Measurements from ENCODE around the gene ITFG1.
"Not testable (repeated sequence)": the region's sequence is repeated elsewhere in the genome, so short reads cannot be mapped to it uniquely, and the experiment has no call there.

The ITFG1 gene

DNA sequence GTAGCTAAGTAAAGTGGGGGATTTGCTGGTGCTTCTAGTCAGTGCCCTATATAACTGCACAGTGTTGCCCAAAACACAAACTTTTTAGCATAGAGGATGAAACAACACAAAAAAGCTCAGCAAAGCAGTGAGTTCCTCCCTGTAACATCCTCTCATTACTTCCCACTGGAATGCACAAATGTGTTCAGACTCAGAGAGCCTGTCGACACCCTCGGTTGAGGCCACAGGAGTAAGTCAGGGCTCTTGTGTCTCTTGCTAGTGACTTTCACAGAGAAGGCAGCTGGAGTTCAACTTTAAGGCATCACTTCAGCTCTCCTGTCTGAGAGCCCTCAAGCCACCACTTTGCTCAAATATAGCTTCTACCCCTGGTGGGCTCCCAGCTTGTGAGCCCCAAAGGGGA is 209.9 kb downstream of the ITFG1 start:
- in situ Hi-C loops (cut with HindIII; ENCODE audit: low sequenced_read_pairs), result no loop called here

DNA sequence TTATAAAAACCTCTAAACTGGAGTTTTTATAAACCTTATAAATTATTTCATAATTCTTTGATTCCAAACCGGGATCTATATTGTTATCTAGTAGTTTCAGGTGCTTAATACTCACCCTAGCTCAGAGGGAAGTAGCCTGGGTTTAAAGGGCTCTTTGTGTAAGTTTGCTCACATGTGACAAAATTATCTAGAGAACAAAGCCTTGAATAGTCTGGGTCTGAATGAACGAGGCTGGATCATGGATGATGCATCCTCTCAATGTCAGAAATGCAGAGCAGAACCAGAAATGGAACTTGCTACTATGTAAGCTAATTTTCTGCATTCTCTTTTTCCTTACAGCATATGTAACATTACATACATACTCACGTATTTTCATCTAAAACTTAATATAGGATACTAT is 213.2 kb downstream of the ITFG1 start:
- in situ Hi-C loops (cut with HindIII; ENCODE audit: low sequenced_read_pairs), result no loop called here

DNA sequence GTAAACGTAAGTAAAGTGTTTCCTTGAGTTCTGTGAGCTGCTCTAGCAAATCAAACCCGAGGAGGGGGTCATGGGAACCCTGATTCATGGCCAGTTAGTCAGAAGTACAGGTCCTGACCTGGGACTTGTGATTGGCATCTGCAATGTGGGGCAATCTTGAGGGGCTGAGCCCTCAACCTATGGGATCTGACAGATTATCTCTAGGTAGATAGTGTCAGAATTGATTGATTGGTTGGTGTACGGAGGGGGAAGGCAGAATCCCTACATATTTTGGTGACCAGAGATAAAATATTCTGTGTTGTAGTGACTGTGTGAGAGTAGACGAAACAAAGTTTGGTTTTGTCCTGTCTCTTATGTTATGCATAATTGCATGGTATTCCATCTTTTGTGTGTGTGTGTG is 216.7 kb downstream of the ITFG1 start:
- in situ Hi-C loops (cut with HindIII; ENCODE audit: low sequenced_read_pairs), result no loop called here

DNA sequence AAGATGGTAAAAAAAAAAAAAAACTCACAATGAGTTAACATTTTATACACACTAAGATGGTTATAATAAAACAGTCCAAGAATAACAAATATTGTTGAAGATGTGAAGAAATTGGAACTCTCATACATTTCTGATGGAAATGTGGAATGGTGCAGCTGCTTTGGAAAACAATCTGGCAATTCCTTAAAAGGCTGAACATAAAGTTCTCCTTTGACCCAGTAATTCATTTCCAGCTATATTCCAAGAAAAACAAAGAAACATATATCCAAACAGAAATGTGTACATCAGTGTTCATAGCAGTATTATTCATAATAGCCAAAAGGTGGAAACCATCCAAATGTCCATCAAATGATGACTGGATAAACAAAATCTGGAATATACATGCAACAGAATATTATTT is 219.8 kb downstream of the ITFG1 start:
- in situ Hi-C loops (cut with HindIII; ENCODE audit: low sequenced_read_pairs), result no loop called here

DNA sequence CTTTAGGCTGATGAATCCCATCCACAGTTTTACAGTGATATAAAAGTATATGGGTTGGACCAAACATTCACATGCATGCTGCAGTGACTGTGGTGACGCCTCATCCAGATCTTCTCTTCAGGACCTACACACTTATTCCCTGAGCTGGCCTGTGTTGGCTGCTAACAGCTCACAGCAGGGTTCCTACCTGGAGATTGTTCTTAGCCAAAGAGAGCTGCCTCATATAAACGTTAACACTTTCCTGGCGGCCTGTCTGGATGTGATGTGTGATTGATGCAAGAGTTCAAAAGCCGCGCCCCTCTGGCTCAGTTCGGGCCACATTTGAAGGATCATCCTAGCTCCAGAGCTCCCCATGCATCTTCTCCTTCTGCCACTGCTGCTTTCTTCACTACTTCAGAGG is 224.1 kb downstream of the ITFG1 start:
- in situ Hi-C loops (cut with HindIII; ENCODE audit: low sequenced_read_pairs), result no loop called here

GRCh38 chr16:47230296-47230695 is 230.6 kb downstream of the ITFG1 start:
- in situ Hi-C loops (cut with HindIII; ENCODE audit: low sequenced_read_pairs), result no loop called here

DNA sequence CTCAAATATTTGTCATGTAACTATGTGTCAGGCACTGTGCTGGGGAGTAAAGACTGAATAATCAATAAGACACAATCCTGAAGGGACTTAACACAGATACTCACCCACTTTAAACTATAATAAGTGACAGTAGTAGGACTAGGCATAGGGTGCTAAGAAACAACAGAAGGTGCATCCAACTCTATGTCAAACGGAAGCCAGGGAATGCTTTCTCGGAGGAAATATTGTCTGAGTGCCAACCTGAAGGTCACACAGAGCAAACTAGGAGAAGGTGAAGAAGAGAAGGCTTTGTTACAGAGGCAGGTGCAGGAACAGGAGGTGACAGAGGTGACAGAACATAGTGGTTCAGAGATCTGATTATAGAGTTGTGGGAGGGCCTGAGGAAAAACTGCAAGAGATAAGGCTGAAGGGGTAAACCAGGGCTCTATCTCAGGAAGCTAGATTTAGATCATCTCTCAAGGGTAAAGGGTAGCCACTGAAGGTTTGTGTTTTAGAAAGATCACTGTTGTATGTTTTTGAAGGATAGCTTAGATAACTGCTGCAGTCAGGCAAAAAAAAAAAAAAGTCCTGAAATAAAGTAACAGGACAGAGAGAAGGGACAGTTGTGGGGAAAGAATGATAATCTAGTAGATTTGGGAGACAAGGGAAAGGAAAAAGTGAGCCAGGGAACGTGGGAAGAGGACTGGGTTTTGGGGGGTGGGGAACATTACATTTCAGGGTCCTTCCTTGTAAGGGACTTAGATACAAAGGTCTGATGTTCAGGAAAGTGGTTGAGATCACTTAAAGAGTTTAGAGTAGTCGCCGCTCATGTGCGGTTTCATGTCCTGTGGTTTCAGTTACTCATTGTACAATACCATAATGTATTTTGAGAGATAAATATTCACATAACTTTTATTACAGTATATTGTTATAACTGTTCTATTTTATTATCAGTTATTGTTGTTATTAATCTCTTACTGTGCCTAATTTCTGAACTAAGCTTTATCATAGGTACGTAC is 231.5 kb downstream of the ITFG1 start:
- in situ Hi-C loops (cut with HindIII; ENCODE audit: low sequenced_read_pairs), result no loop called here

DNA sequence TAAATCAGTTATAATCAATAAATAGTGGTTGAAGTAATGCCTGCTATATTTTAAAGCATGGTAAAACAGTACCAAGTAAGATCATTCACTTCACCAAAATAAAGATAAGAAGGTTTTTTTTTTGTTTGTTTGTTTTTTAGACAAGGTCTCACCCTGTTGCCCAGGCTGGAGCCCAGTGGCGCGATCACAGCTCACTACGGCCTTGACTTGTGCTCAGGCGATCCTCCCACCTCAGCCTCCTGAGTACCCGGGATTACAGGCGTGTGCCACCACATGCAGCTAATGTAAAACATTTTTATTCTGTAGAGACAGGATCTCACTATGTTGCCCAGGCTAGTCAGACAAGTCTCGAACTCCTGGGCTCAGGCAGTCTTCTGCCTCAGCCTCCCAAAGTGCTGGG is 232.6 kb downstream of the ITFG1 start:
- in situ Hi-C loops (cut with HindIII; ENCODE audit: low sequenced_read_pairs), result no loop called here

DNA sequence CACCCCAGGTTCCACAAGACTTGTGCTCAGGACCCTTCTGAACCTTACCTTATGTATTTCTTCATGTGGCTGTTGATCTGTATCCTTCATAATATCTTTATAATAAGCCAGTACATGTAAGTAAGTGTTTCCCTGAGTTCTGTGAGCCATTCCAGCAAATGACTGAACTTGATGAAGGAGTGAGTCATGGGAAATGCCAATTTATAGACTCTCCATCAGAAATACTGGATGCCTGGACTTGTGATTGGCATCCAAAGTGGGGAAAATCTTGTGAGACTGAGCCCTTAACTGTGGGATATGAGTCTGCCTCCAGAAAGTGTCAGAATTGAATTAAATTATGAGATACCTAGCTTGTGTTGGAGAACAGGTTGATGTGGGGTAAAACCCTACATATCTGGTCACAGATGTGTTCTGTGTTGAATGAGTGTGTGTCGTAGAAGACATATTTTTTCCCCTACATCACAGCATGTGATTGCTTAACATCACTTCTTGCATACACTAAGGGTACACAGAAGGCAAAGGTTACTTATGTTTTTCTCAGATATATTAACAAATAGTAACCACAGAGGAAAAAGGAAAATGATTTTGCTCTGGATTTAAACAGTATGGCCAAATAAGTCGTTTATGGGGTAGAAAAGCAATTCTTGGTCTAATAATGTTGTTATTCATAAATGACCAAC is 247.0 kb downstream of the ITFG1 start:
- in situ Hi-C loops (cut with HindIII; ENCODE audit: low sequenced_read_pairs), result no loop called here

DNA sequence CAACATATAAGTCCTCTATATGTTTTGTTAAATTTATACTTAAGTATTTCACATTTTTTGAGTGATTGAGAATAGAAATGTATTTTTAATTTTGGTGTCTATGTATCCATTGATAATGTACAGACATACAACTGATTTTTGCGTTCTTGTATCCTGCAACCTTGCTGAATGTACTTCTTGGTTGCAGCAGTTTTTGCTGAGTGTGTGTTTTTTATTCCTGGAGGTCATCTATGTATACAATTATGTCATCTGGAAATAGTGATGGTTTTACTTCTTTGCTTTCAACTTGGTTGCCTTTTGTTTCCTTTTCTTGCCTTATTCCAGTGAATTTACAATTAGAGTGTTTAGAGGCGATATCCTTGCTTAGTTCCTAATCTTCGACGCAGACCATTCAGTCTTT is 249.6 kb downstream of the ITFG1 start:
- in situ Hi-C loops (cut with HindIII; ENCODE audit: low sequenced_read_pairs), result no loop called here

GRCh38 chr16:47204736-47205504 is 255.9 kb downstream of the ITFG1 start:
- in situ Hi-C loops (cut with HindIII; ENCODE audit: low sequenced_read_pairs), result no loop called here

DNA sequence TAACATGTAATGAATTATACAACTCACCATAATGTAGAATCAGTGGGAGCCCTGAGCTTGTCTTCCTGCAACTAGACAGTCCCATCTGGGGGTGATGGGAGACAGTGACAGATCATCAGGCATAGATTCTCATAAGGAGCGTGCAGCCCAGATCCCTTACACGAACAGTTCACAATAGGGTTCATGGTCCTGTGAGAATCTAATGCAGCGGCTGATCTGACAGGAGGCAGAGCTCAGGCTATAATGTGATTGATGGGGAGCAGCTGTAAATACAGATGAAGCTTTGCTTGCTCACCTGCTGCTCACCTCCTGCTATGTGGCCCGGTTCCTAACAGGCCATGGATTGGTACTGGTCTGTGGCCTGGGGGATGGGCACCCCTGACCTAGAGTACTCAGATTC is 257.4 kb downstream of the ITFG1 start:
- in situ Hi-C loops (cut with HindIII; ENCODE audit: low sequenced_read_pairs), result not testable (repeated sequence)

- in situ Hi-C loops (cut with HindIII; ENCODE audit: low sequenced_read_pairs), result no loop called here
Observed at GRCh38 chr16:47198180-47198575, 262.7 kb downstream of the ITFG1 start.

- in situ Hi-C loops (cut with HindIII; ENCODE audit: low sequenced_read_pairs), result no loop called here
Observed at GRCh38 chr16:47197536-47198179, 263.2 kb downstream of the ITFG1 start.

GRCh38 chr16:47196457-47196856 is 264.4 kb downstream of the ITFG1 start:
- in situ Hi-C loops (cut with HindIII; ENCODE audit: low sequenced_read_pairs), result no loop called here

DNA sequence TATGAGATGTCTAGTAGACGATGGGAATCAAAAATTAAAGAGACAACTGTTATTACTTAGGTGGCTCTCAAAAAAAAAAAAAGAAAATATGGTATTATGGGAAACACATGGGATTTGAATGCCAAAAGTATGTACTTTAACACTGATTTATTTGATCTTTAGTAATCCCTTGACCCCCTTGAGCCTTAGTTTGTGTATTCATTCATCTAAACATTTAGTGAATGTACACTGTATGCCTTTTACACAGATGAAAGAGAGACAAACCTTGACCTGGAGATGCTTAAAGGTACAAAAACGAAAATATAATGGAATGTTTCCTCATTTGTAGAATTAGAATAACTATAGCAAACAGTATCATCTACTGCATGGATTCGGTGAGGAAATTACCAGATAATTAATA is 278.5 kb downstream of the ITFG1 start:
- in situ Hi-C loops (cut with HindIII; ENCODE audit: low sequenced_read_pairs), result no loop called here

GRCh38 chr16:47181066-47181465 is 279.8 kb downstream of the ITFG1 start:
- in situ Hi-C loops (cut with HindIII; ENCODE audit: low sequenced_read_pairs), result not testable (repeated sequence)

- in situ Hi-C loops (cut with HindIII; ENCODE audit: low sequenced_read_pairs), result no loop called here
Observed at GRCh38 chr16:47180073-47180472, 280.8 kb downstream of the ITFG1 start.

- in situ Hi-C loops (cut with HindIII; ENCODE audit: low sequenced_read_pairs), result no loop called here
Observed at GRCh38 chr16:47175152-47175551, 285.7 kb downstream of the ITFG1 start.

- in situ Hi-C loops (cut with HindIII; ENCODE audit: low sequenced_read_pairs), result loop anchor here (25.0 kb wide), 1 partner anchor 699 kb away; no protein-coding TSS in a partner anchor
Observed at GRCh38 chr16:47162670-47163420, 298.0 kb downstream of the ITFG1 start.
